ENCODE results near the gene EP400.
"Not testable (repeated sequence)": the region's sequence is repeated elsewhere in the genome, so short reads cannot be mapped to it uniquely, and the experiment has no call there.

EP400 gene

DNA sequence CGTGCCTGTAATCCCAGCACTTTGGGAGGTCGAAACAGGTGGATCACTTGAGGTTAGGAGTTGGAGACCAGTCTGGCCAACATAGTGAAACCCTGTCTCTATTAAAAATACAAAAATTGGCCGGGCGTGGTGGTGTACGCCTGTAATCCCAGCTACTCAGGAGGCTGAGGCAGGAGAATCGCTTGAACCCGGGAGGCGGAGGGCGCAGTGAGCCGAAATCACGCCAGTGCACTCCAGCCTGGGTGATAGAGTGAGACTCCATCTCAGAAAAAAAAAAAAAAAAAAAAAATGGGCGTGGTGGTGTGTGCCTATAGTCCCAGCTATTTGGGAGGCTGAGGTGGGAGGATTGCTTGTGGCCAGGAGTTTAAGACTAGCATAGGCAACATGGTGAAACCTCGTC is 4.7 kb downstream of the EP400 start:
- not testable (repeated sequence) for DNase-seq

DNA sequence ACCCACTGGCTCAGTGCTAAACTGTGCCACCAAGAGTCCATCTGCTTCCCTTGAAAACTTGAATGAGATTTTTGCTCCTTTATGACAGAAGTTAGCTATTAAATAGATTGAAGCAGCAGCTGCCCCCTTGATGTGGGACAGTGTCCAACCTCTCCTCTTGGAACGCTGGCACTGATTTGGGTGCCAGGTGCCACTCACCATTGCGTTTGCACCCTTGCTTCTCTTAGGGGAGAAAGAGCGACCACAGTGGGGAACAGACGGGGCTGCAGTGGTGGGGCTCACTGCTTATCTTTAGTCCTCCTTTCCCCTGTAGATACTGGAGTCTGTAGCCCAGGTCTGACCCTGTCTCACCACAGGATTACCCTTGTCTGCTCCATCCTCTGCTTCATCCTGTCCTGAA is 9.4 kb downstream of the EP400 start:
- DNase-seq: no peak

DNA sequence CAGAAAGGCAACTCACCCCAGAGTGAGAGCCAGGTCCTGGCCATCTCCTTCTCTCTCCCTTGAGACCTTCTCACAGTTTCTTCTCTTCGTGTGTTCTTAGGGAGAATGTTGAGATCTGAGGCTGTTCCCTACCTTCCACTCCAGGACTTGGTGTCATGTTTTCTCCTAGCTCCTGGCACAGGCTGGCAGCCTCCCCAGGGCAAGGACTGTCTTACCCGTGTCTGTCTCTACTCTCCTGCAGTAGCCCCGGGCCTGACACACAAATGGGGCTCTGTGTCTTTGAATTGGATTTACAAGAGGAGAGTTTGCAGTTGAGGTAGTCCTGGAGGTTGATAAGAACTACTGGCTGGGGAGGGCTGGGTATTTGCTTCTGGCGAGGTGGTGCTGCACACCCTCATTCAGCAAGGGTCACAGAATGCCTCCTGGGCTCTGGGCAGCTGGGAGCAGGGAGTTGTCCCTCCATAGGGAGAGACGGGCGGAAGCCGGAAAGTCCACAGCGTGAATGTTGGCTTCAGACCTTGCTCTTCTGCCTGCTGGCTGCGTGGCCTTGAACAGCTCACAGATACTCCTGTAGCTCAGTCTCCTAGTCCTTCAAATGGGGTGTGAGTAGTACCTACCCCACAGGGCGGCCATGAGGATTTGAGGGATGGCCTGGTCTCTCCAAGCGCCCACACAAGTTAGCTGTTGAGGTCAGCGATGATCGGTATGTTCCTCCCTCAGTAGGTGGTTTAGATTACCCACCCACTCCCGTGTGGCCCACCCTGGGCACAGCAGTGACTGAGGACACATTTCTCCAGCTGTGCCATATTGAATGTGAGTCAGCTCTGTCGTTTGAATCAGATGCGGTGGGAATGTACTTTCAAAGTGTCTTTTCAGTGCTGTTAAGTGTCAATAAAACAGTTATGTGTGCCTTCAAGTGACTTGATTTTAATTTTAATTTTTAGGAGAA is 10.2 kb downstream of the EP400 start:
- DNase-seq: no peak

DNA sequence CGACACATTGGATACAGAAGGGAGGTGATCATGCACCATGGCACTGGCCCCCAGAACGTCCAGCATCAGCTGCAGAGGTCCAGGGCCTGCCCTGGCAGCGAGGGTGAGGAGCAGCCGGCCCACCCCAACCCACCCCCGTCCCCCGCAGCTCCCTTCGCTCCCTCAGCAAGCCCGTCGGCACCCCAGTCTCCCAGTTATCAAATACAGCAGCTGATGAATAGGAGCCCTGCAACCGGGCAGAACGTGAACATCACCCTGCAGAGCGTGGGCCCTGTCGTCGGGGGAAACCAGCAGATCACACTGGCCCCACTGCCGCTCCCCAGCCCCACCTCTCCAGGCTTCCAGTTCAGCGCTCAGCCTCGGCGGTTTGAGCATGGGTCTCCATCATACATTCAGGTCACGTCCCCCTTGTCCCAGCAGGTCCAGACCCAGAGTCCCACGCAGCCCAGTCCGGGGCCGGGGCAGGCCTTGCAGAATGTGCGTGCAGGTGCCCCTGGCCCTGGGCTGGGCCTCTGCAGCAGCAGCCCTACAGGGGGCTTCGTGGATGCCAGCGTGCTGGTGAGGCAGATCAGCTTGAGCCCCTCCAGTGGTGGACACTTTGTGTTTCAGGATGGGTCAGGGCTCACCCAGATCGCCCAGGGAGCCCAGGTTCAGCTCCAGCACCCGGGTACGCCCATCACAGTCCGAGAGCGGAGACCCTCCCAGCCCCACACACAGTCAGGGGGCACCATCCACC is 11.0 kb downstream of the EP400 start:
- DNase-seq: not testable (repeated sequence)

DNA sequence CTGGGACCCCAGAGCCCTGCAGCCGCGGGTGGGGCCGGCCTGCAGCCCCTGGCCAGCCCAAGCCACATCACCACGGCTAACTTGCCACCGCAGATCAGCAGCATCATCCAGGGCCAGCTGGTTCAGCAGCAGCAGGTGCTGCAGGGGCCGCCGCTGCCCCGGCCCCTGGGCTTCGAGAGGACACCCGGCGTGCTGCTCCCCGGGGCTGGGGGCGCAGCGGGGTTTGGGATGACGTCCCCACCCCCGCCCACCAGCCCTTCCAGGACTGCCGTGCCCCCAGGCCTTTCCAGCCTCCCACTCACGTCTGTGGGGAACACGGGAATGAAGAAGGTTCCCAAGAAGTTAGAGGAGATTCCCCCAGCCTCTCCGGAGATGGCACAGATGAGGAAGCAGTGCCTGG is 11.6 kb downstream of the EP400 start:
- DNase-seq: not testable (repeated sequence)

DNA sequence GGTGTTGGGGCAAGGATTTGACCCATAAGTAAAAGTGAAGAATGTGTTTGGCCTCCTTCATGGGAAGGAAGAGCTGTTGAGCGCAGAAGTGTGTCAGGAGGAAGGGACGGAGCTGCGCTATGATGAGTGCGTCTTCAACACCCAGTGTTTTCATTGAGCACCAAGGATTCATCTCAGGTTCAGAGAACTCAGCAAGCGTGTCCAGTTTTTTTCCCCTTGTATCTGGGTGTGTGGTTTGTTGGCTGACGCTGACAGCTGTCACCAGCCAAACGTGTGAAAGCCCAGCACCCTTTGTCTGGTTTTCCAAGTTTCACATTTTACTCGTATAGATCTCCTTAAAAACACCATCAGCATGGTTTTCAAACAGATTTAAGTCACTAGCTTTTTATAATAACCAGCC is 12.3 kb downstream of the EP400 start:
- DNase-seq: no peak

DNA sequence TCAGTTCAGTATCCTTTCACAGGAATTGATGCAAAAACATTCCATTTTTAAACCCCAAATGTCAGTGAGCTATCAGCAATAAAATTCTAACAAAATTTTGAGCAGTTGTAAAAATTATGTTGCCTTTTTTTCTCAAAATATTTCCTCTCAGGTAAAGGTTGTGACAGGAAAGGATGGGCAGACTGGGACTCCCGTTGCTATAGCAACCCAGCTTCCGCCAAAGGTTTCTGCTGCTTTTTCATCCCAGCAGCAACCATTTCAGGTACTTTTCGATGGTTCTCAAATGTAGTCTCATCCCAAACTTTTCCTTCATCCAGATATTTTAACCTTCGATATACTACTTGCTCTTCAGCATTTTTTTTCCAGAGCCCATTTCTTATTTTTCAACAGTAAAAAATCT is 13.6 kb downstream of the EP400 start:
- no peak for DNase-seq

DNA sequence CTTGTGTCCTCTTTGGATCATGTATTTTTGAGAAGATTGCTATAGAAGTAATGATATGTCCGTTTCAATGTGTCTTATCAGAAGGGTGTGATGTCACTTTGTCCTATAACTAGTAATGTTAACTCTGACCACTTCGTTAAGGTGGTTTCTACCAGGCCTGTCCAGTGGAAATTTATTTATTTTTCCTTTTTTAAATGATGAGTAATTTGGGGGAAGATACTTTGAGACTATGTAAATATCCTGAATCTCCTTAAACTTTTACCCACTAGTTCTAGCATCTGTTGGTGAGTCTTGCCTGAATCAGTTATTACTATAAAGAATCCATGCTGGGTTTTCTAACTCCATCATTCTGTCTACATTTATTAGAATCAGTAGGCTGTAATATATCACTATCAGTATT is 15.3 kb downstream of the EP400 start:
- DNase-seq: no peak

DNA sequence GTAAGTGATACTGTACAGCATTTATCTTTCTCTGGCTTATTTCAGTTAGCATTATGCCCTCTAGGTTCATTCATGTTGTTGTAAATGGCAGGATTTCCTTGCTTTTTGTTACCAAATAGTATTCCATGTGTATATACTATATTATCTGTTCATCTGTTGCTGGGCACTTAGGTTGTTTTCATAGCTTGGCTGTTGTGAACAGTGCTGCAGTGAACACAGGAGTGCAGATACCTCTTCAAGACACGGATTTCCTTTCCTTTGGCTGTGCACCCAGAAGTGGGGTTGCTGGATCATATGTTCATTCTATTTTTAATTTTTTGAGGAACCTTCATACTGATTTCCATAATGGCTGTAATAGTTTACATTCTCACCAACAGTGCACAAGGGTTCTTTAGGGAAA is 21.5 kb downstream of the EP400 start:
- DNase-seq: no peak

DNA sequence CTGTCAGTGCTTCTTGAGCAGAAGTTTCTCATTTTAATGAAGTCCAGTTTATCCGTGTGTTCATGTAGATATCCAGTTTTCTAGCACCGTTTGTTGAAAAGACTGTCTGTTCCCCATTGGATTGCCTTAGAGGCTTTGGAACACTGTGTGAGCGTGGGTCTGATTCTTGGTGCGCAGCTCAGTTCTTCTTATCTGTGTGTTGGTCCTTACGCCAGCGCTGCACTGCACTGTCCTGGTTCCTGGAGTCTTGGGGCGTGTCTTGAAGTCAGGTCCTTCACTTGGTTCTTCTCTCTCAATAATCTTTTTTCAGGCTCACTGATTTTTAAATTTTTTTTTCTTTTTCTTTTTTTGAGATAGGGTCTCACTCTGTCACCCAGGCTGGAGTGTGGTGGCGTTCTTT is 25.5 kb downstream of the EP400 start:
- no peak for DNase-seq

DNA sequence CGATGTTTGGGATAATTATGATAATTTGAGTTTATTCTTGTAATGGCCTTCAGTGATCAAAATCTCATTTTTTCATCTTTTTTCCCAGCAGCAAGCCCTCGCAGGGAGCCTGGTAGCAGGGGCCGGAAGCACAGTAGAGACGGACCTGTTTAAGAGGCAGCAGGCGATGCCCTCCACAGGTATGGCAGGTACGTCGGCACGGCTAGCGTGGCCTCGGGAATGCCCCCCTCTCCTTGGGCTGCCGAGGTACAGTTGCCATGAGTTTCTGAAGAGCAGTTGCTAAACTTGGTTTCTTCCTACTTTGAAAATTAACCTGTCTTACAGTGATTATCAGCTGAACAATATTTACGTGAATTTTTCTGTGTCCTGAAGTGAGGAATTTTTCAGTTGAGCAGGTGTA is 29.9 kb downstream of the EP400 start:
- DNase-seq: no peak

DNA sequence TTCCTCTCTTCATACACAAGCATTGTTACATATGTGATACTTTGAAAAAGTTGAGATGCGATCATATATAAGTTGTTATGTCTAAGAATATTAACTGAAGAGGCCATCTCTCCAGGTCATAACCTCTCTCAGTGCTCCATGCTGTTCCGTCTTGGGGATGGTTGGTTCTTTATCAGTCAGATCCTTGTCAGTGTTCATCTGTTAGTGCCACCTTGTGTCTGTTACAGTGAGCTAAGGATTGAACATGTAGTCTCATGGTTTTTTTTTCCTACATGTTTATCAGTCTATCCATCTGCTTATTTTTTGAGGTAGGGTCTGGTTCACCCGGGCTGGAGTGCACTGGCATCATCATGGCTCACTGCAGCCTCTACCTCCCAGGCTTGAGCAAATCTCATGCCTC is 30.5 kb downstream of the EP400 start:
- DNase-seq: no peak

DNA sequence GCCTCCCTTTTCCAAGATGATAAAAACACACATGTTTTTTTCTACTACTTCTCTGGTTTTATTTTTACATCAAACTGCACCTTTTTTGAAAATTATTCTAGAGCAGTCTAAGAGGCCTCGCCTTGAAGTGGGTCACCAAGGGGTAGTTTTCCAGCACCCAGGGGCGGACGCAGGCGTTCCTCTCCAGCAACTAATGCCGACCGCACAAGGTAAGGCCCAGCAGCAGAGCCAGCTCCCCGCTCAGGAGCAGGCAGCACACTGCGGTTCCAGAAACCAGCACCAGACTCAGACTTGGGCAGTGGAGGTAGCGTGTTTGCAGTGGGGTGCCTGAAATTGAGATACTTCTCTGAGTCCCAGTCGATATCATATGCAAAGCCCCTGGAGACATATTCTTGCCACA is 31.6 kb downstream of the EP400 start:
- DNase-seq: no peak

DNA sequence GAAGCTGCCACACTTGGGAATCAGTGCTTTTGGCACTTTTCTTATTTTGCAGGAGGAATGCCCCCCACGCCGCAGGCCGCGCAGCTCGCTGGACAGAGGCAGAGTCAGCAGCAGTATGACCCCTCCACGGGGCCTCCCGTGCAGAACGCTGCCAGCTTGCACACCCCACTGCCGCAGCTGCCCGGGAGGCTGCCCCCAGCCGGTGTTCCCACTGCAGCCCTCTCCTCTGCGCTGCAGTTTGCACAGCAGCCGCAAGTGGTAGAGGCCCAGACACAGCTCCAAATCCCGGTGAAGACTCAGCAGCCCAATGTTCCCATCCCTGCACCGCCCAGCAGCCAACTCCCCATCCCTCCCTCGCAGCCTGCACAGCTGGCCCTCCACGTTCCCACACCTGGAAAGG is 32.3 kb downstream of the EP400 start:
- no peak for DNase-seq

DNA sequence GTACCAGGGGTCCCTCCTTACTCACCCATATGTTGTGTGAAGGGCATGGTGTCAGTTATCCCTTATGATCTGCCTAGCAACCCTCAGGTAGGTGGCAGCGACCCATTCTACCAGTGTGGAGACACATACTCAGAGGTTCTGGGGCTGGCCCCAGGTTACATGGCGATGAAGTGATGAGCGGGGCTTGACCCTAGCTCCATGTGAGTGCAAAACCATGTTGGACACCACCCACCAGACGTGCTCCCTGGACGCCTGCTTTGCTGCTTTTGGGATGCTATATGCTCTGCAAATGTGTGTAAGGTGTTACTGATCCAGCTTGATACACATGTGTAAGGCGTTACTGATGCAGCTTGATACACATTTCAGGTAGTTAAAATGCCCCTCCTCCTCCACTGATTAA is 33.3 kb downstream of the EP400 start:
- no peak for DNase-seq

DNA sequence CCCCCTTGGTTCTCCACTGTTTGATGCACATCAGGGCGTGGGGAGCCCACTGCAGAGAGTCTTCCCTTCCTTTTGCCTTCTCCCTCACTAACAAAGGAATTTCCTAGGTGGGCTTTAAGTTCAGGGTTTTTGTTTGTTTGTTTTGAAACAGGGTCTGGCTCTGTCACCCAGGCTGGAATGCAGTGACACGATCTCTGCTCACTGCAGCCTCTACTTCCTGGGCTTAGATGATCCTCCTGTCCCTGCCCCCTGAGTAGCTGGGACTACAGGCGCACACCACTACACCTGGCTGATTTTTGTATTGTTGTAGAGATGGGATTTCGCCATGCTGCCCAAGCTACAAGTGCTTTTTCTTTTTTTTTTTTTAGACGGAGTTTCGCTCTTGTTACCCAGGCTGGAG is 33.8 kb downstream of the EP400 start:
- DNase-seq: no peak

DNA sequence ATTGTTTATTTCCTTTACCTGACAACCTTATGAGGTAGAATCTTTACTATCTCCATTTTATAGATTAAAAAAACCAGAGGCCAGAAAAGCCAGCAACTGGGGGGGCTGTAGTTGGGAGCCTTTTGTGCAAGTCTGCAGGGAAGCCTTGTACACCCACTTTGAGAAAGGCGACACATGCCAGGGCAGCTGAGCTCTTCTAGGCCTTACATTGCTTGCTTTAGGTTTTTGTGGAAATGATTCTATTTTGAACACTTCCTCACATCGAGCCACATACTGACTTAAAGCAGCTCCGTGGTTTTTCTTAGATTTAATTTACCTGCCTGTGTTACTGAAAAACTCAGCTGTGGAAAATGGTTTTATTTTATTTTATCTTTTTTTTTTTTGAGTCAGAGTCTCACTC is 34.6 kb downstream of the EP400 start:
- peak; percentile 9 for DNase-seq

DNA sequence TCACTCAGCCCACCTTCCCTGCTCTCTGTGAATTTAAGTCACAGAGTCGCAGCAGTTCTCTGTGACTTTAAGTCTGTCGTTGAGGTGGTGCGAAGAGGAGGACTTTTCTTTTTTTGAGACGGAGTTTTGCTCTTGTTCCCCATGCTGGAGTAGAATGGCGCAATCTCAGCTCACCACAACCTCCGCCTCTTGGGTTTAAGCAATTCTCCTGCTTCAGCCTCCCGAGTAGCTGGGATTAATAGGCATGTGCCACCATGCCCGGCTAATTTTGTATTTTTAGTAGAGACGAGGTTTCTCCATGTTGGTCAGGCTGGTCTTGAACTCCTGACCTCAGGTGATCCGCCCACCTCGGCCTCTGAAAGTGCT is 35.8 kb downstream of the EP400 start:
- DNase-seq: peak; percentile 86

DNA sequence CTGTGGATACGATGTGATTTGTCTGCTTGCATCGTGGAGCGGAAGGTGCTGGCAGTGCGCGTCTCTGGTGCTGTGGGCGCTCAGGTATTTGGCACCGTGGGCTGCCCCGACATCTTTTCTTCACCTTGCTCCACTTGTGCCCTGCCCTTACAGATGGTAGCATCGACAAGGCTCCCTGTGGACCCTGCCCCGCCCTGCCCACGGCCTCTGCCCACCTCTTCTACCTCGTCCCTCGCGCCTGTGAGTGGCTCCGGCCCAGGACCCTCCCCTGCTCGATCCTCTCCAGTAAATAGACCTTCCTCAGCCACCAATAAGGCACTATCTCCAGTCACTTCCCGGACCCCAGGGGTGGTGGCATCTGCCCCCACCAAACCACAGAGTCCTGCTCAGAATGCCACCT is 36.6 kb downstream of the EP400 start:
- no peak for DNase-seq

DNA sequence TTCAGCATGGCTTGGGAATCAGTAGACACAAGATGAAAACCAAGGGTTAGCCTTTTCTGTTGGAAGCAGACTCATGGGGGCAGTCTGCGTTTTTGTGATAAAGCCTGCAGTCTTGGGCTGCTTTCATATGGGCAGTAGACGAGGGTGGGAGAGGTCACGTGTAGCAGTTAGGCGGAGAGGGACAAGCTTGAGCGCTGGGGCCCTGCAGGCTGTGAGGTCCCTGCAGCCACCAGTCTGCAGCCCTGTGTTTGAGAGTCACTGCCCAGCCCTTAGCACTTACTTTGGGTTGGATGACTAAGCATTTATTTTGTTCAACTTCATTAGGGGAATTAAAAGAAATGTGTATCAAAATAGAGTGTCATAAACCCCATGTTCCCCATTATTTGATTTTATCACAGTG is 37.2 kb downstream of the EP400 start:
- DNase-seq: no peak

DNA sequence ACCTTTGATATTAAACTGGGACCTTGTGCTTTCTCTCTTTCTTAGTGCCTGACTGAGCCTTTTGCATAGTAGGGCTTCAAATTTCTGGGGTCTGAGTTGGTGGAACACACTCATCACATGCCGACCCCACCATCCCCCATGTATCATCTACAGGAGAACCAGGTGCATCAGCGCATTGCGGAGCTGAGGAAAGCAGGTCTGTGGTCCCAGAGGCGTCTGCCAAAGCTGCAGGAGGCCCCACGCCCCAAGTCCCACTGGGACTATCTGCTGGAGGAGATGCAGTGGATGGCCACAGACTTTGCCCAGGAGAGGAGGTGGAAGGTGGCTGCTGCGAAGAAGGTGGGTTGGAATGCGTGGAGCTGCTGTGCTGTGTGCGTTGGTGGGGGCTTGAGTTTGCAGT is 37.8 kb downstream of the EP400 start:
- DNase-seq: no peak

DNA sequence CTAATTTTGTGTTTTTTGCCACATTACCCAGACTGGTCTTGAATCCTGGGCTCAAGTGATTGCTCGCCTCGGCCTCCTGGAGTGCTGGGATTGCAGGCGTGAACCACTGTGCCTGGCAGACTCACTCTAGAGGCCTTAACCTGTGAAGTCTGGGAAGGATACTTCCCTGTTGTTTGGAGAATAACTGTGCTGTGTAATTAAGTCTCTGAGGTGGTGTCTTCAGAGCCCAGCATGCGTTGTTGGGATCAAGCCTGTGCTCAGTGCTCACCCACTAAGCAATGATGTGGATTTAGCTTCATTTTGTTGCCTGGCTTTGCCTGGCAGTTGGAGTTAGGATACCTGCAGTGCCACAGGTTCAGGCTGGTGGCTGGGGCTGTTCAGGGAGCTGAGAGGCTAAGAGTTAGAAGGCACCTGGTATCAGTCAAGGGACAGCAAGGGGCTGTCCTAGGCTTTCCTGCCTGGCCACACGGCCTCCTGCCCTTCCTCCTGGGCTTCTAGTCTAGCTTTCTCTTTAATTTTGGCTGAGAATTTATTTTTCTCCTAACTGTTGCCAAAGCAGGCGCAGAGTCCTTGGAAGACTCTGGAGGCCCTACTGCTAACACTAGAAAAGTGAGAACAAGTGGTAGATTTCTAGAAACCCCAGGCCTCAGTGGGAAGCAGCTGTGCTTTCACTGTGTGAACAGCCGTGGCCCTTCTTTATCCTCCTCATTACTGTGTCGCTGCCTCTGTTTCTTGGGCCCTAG is 38.5 kb downstream of the EP400 start:
- DNase-seq: no peak

DNA sequence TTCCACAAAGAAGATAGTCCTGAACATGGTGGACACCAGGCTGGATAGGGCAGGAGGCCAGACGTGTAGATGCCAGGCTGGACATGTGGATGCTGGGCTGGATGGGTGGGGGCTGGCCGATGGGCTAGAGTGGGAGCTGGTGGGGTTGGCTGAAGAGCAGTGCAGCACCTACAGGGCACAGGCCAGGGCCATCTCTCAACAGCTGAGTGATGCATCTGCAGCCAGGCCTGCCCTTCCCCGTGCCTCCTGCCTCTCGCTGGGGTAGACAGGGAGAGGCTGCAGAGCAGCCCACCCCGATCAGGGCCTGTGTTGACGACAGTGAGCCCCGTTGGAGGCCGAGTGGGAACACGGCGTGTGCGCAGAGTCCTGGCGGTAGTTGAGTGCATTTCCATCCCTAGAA is 39.3 kb downstream of the EP400 start:
- no peak for DNase-seq
